GM18867 (cell line): Measurements from ENCODE around the gene AAK1.
"Not testable (repeated sequence)": the region's sequence is repeated elsewhere in the genome, so short reads cannot be mapped to it uniquely, and the experiment has no call there.

Source experiments
- ATAC-seq: cut with Tn5 transposase; IDR thresholded peaks from one replicate; pipeline ENCODE4 v1.9.1; 2021; ENCODE audit warnings: mild to moderate bottlenecking, moderate library complexity; ENCODE audit not compliant: unreplicated experiment

The AAK1 gene

DNA sequence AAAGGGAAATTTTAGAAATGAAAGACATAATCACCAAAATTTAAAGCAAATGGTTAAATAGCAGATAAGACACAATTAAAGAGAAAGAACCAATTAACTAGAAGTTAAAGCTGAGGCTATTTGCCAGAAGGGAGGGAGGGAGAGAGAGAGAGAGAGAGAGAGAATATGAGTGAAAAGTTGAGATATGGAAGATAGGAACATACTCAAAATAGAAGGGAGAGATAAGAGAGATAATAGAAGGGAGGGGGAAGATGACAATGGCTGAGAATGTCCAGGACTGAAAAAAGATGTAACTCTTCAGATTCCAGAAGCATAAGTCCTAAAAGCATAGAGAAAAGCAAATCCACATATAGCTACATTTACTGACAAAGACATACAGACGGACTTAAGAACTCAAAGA is 17.1 kb upstream of the AAK1 start:
- no peak for ATAC-seq

DNA sequence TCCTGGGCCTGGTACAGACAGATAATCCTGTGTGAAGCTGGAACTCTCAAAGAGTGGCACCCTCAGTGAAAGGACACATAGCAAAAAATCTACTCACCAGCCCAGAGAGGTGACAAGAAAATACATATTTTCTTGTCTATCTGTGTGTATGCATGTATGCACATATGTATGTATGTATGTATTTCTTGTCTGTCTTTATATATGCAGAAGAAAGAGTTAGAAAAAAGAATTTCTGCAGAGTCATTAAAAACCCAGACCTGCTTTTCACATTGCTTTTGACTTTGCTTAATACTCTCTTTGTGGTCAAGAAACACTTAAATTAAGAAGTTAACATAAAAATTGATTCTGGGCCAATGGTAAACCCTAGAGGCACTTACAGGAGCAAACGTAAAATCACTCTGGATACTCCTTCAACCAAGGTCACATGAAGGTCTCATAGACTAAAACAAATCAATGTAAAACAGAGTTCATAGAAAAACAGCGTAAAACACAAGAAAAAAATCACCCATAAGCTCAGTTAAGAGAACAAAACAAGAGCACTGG is 16.5 kb upstream of the AAK1 start:
- ATAC-seq, result no peak

DNA sequence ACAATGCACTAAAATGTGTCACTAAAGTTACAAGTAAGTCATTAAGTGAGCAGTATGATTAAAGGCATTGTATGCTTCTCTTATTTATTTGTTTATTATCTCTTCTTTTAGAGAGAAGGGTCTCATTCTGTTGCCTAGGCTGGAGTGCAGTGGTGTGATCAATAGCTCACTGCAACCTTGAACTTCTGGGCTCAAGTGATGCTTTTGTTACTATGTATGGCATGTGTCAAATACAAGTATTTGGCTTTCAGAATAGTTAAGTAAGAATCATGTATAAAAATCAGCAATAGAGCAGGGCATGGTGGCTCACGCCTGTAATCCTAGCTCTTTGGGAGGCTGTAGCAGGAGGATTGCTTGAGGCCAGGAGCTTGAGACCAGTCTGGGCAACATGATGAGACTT is 15.8 kb upstream of the AAK1 start:
- no peak for ATAC-seq

DNA sequence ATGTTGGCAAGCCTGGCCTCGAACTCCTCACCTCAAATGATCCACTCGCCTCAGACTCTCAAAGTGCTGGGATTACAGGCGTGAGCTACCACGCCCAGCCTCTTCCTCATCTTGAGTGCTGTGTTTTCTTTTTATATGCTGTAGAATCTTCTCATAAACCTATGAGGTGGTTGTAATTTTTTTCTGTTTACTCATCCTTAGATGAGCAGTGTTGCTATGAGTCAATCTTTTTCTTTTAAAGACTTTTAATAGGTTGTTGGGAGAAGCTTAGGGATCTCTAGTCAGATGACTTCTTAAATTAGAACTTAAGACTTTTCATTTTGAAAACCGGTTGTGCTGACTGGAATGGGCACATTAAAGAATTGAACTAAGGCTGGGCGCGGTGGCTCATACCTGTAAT is 8.7 kb upstream of the AAK1 start:
- no peak for ATAC-seq

DNA sequence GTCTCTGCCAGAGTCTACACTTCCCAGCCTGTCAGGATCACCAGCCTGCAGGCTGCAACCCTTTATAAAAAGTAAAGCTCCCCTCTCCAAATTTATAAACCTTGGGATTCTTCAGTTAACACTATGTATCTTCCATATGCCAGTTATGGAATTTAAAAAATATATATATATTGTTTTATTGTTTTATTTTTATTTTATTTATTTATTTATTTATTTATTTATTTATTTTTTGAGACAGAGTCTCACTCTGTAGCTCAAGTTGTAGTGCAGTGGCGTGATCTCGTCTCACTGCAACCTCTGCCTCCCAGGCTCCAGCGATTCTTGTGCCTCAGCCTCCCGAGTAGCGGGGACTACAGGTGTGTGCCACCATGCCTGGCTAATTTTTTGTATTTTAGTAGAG is 3.7 kb upstream of the AAK1 start:
- not testable (repeated sequence) for ATAC-seq

DNA sequence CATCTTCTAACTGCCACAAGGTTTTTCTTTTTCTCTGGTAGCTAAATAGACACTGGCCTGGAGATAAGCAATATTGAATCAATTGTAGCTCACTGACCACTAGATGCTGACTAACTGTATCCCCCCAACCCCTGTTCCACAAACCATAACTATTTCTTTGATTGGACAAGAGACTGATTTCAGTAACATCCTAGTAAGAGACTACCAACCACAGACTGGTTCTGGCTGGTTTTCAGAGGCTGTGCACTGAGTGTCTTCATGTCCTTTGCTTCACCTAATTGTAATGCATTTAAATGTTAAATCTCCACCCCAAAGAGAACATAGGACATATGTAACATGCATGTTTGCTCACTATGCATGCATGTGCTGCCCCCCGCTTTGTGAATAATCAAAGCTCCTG is 3.2 kb upstream of the AAK1 start:
- no peak for ATAC-seq

DNA sequence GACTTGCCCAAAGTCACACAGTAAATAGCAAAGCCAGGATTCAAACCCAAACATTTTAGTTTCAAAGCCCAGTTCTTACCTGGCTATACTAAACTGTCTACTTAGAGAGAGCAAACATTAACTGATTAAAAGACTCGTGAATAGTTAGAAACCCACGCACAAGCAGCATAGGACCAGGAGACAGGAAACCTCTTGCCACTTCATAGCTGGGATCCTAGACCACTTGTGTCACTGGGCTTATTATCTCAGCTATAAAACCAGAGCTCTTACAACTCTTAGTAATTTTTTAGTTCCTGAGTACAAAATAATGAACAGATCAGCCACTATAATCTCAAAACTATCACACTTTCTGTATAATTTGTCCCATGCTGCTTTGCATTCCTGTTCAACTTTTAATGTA is 2.4 kb upstream of the AAK1 start:
- no peak for ATAC-seq

DNA sequence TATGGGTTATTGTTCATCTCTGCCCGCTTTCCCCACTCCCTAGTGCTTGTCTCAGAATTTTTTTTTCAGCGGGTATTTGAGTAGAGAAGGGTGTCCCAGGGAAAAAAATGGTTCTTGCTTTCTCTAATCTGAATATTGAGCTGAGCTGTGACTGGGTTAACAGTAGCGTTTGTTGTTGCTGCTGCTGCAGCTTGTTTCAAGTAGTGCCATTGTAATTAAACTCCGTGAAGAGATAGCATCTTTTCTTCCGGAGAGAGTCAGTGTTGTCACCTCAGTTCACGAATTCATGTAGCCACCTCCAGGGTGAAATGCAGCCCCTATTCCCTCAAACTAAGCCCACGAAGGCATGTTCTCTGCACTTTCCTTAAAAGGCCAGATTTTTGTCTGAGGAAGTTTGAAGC is 1.5 kb upstream of the AAK1 start:
- ATAC-seq, result no peak

DNA sequence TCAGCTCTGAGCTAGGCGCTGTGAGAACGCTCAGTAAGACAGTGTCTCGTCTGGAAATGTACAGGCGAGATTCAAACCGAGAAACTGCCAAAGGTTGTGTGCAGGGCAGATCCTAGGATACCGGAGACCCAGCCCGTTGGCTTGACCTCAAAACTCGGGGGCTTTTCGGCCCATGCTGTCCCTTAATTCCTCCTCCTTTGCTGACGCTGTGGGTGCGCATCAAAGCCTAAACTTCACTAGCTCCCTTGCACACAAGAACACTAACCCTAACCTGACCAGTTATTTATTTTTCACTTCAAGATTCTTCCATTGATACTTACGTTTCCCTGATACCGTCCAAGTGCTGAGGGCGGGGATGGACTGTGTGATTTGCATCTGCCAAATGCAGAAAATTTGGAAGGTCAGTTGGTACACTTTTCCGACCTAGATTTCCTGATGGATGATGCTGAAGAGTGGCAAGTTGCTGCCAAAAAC is 1.0 kb upstream of the AAK1 start:
- ATAC-seq, result no peak

DNA sequence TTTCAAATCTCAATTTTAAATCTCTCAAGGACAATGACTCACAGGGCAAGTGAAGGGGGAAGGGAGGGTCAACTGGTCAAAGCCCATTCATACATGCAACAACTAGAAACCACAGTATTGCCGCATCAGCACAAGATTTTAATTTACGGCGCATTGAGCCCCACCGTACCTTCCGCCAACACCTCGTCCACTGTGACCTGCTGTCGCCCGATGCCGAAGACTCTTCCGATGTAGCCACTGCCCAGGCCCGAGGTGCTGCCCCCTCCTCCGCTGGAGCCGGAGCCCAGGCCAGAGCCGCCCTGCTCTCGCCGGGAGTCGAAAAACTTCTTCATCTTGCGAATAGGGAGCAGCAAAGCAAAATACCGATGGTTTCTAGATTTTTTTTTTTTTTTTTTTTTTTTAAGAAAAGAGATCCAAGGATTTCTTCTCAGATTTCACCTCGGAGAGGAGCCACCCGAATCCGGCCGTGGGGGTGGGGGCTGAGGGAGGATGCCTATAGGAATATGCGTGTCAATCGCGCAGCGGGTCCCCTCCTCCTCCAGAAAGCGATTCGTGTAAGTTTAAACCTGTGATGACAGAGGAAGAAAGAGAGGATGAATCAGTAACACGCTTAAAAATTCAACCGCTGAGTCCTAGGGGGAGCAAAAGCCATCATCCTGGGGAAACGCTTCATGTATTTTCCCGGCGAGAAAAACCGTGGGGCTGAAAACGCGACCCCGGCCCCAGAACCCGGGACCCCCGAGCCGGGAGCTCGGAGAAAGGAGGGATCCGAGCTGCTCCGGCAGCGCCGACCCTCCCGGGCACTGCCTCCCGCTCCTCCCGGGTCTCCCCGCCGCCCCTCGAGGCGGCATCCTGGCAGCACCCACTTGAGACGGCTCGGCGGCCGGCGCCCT is 584 bp downstream of the AAK1 start:
- ATAC-seq, result no peak

DNA sequence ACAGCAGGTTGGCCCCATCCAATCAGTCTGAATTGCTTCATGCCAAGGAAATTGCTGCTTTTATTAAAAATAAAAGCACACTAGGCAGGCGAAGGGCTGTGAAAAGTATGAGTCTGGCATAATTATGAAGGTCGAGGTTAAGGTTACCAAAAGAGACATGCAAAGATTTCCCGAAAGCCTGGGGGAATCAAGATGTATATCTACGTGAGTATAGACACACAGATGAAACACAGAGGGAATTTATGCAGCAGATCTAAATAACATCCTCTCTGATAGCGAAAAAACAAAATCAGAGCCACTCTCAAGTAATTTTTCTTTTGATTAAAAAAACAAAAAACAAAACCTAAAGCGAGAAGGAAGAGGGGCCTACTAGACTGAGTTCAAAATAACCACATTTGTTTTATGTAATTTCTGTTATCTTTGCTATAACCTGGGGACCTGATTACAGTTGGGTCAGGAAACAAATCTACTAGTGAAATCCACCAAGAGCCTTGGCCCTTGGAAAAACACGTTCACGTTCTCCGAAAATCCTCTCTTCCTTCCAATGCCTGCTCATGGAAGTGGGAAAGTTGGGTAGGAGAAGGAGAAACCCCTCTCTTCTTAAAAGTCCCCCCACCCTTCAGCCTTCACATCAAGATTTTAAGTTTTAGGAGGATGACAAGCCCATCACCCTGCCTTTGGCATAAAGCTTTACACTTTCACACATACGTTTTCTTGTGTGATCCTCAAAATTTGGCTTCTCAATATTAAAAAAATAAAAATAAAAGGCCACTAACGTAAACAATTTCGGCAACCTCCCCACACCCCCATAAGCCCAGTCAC is 1.4 kb downstream of the AAK1 start:
- no peak for ATAC-seq

DNA sequence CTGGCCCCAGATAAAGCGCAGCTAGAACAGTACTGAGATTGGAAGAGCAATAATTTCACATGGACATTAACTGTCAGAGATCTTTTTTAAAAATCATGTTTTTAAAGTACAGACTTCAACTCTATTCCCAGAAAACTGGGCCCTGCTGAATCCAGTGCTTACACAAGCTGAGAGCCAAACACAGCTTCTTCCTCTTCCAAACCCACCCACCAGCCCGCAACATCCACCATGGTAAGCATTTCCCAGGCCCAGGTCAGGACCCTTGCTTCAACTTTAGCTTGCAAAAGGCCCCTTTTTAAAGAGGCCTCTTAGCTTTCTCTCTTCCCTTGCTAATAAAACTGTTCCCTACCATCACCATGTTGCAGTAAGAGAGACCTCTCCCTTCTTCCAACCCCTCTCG is 2.1 kb downstream of the AAK1 start:
- no peak for ATAC-seq

DNA sequence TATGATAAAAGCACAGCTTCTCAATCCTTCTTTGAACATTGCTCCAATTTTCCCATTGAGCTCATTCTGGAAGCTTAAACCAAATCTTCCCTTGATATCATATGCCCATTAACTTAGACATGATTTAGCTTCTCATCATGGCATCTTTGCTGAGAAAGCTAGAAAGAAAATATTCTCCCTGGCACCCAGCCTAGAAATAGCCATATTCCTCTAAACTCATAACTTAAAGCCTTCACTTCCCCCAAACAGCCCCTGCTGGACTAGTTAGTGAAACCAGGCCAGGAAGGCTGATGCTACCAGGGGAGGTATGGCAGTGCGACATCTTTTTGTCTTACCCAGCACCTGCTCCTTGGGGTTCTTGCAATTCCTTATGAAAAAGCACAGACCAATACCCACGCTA is 4.3 kb downstream of the AAK1 start:
- no peak for ATAC-seq

DNA sequence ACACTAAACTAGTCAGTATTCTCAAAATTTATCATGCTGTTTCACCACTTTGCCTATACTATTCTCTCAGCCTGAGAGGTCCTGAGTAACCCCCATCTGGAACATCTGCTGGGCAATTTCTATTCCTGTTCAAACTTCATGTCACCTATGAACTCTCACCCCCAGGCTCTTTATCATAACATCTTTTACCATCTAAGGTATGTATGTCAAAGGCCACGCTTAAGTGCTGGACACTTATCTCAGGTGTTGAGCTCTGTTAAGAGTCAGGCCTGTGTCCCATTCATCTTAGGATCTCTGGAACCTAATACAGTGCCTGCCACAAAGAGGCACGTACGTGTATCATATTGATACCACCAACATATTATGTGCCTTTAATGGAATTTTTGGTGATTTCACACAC is 4.9 kb downstream of the AAK1 start:
- no peak for ATAC-seq

DNA sequence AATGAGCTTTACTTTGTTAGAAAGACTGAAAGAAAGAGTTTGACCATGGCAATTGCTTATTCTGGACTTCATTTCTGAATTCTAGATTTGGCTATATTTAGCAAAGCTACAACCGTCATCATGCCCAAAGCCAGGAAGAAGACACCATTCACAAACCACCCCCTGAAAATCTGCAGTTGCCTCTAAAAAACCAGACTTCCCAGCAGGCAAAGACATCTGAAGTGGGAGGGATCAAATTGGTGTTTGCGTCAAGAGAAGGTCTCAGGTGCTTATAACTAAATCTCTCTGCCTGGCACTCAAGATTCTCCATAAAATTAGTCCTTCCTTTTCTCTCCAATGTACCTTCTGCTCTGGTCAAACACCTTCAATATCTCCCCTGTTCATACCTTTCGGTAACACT is 5.6 kb downstream of the AAK1 start:
- no peak for ATAC-seq

DNA sequence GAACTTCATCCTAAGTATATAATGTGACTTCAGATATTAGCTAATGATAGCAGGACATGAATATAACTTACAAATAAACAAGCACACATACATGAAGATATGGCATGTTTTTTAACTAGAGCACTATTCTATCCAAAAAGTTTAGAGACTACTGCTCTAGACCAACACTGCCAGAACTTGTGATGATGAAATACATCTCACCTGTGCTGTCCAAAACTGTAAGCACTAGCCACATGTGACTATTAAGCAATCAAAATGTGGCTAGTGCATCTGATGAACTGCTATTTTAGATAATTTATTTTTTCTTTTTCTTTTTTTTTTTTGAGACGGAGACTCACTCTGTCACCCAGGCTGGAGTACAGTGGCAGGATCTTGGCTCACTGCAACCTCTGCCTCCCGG is 7.1 kb downstream of the AAK1 start:
- no peak for ATAC-seq

DNA sequence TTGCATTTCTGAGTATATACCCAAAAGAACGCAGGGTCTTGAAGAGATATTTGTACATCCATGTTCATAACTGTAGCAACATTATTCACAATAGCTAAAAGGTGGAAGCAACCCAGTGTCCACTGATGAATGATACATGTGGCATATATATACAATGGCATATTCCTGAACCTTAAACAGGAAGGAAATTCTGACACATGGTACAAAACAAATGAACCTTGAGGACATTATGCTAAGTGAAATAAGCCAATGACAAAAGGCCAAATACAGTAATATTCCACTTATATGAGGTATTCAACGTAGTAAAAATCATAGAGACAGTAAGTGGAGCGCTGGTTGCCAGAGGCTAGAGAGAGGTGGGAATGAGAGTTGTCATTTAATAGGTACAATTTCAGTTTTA is 8.1 kb downstream of the AAK1 start:
- ATAC-seq, result no peak

DNA sequence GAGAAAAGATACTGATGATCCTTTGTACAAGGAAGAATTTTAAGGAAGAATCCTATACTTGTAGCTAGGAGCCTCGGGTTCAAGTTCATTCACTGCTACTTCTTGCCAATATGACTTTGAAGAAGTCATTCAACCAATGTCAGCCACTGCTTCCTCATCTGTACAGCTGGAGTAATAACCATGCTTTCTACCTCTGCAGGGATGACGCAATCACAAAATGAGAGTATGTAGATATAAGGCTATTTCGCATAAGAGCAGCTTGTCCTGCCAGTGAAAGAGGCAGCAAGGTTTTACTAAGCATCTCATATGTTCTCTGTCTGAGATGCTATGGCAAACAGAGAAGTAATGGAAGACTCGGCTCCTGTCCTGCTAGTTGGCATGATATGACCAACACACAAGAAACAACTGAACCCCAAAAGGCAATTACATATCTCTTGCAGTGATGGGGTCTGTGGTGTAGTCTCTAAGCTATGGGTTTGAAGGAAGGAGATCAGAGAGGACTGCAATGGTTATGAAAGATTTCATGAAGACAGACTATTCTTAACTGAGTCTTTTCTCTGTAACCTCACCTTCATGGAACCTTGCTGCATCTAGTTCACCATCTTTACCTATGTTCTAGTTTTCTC is 9.2 kb downstream of the AAK1 start:
- no peak for ATAC-seq

DNA sequence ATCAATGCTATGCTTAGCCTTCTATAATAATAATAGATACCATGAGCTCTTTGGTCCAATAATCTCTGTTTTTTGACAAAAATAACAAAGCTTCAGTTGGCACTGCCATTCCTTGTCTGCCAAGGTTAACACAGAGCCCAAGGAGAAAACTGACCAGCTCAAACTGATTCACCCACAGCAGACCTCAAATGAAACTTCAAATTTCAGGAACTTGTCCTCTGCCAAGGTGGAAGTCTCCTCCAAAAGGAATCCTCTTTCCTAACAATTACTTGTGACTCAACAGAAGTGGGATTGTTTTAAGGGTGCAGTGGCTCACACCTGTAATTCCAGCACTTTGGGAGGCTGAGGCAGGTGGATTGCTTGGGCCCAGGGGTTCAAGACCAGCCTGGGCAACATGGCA is 12.1 kb downstream of the AAK1 start:
- ATAC-seq, result no peak

DNA sequence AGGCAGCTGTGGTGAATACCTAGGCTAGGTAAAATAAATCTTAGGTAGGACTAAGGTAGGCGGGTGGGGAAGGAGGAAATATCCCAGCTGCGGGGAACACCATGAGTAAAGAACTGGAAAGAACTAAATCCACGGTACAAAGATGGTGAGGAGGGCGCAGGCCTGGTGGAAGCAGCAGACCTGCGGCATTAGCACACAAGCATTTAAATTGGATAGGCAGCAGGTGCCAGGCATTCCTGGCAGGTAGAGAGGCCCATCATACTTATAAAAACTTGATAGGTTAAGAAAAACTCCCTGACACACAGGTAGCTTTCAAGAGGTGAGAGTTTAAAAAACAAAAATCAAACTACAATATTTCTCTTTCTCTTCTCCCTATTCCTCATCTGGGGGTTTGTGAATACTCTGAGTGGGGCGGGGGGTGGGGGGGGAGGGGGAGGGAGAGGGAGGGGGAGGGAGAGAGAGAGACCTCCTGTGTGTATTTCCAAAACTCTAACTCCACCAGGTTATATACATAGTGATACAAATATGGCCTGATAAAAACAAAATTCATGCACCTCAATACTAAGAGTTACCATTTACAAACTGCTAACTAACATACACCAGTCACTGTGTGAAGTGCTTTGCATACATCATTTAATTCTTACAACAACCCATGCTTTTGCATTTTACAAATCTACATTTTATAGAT is 13.5 kb downstream of the AAK1 start:
- ATAC-seq, result no peak
